Measurements from ENCODE around the gene UPK1B. TPM values are rescaled to one million over a fixed set of nuclear protein-coding genes. Genes with fewer than 3 reads are reported as not detected.

UPK1B gene
- total and polyA plus RNA-seq, 9 of the 15 experiments (the other 6 are each of a cell fraction or from before 2014, with no cell fraction given): 0.22 to 1.2 (median 0.51) TPM

DNA sequence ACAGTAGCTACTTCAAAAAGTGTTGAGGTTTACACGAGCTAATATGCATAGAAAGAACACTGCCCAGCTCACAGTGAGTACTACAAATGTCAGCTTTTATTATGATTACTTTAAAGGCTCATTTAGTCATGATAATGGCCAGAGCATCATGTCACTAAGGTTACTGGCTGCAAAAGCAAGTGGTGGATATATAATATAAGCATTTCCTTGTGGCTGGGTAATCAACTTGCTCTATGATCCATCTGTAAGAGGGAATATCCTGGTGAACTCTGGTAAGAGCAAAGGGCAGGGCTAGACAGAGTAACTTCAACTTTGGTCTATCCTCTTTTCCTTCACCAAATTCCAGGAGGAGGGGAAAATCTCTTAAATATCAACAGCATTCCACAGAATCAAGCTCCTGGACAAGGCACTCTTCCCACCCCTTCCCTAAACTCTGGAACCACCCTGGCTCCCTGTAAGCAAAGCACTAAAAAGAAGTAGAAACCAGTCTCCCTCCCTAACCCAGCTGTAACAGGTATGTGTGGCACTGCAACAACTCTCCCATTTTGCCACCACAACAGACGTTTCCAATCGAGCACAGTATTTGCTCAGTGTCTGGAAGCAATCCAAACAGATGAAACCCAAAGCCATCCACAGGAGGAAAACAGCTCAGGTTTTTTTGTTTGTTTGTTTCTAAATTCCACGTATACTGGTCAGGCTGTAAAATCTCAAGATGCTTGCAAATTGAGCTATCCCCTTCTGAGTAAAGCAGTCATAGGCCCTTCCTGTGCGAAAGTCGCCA is 53.9 kb downstream of the UPK1B start:
- WGBS (ENCODE audit: insufficient coverage, low coverage, missing lambda C conversion rate): 72% methylated on average over 6 of the region's 6 CpGs
- FAIRE-seq: no peak

More for the DNA sequence above, 53.9 kb downstream of the UPK1B start:
- CTCF ChIA-PET (ENCODE audit: low intra/inter-chr PET ratio): no interaction called here
- in situ Hi-C loops (cut with MboI): loop anchor here (25.0 kb wide), 1 partner anchor 340 kb away; no protein-coding TSS in a partner anchor
- ATAC-seq (no peak), DNase-seq (ENCODE audit: extremely low read depth in 1 of 4, low spot score in 3 of 4) (no peak)
- no peaks in the 10 kb centered on the region; a peak in 1 of 5 replicates for H3K4me1 ChIP-seq (replicated peaks in 1 of 2; ENCODE audit: control insufficient read depth in 2 of 2, insufficient read depth in 2 of 2, low read length in 2 of 2)
- H3K79me2 ChIP-seq (ENCODE audit: control insufficient read depth, insufficient read depth, low read length): no peaks in the 10 kb centered on the region
- peaks cover 55% of the 10 kb centered on the region; the same call in 2 of the 3 replicates for H3K36me3 ChIP-seq (ENCODE audit: control insufficient read depth, insufficient read depth, low read length)
- H3K4me2 ChIP-seq (ENCODE audit: insufficient read depth, low read length): no peak overlapping the region
- H3K9ac ChIP-seq (ENCODE audit: insufficient read depth in 1 of 2, low read depth in 2 of 2, low read length in 2 of 2): no peak overlapping the region
- no peaks in the 10 kb centered on the region for H3K9me1 ChIP-seq (ENCODE audit: control insufficient read depth, insufficient read depth, low read length)
- POLR2A ChIA-PET: no interaction called here
- H3K9me3 ChIP-seq (replicated peaks; ENCODE audit: control insufficient read depth, insufficient read depth, low read depth, low read length): no peaks in the 10 kb centered on the region
- no peaks in the 10 kb centered on the region for H3K27me3 ChIP-seq (ENCODE audit: control insufficient read depth in 2 of 2, insufficient read depth in 2 of 2, low read length in 2 of 2)
- no peak overlapping the region; the same call in 2 of the 3 replicates for H3K27ac ChIP-seq (ENCODE audit: extremely low read depth, low read depth, low read length)
- no TSS peak for BruUV-seq (replicated peaks)
- H4K20me1 ChIP-seq (replicated peaks; ENCODE audit: control insufficient read depth, insufficient read depth, low read length): no peaks in the 10 kb centered on the region; the same call in 1 of the 2 replicates
- no peak overlapping the region for H2AFZ ChIP-seq (ENCODE audit: low read depth, low read length)
- intact Hi-C loops (cut with micrococcal nuclease): no loop called here
- TF ChIP-seq IRF2 (CRISPR knock-in tag; IDR thresholded peaks at IDR 0.05) (no peak), SRF (CRISPR knock-in tag; IDR thresholded peaks at IDR 0.05) (no peak), ZNF589 (CRISPR knock-in tag; IDR thresholded peaks at IDR 0.05; ENCODE audit: low read depth) (no peak), HOXB6 (CRISPR knock-in tag; IDR thresholded peaks at IDR 0.05; ENCODE audit: borderline replicate concordance) (no peak)
- TF ChIP-seq, protein P1, sequence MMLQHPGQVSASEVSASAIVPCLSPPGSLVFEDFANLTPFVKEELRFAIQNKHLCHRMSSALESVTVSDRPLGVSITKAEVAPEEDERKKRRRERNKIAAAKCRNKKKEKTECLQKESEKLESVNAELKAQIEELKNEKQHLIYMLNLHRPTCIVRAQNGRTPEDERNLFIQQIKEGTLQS (IDR thresholded peaks at IDR 0.05): no peak
- TF ChIP-seq, protein P1 (CRISPR knock-in tag; conservative IDR thresholded peaks at IDR 0.05): no peak
- H3K4me3 ChIP-seq: no peak overlapping the region
